GM21786 (cell line): Measurements from ENCODE around the gene SDHC.
A peak's percentile ranks its signal among the peaks of the same experiment; 100 is the strongest.
"Not testable (repeated sequence)": the region's sequence is repeated elsewhere in the genome, so short reads cannot be mapped to it uniquely, and the experiment has no call there.

Experiments used
- ATAC-seq: cut with Tn5 transposase; IDR thresholded peaks from one replicate; pipeline ENCODE4 v1.9.1; 2021; ENCODE audit not compliant: unreplicated experiment

SDHC gene

GRCh38 chr1:161309868-161310267, 4.3 kb upstream of the SDHC start, which contains the start of gene MPZ:
MPZ (minus strand) TSS chr1:161309968; CDS start chr1:161309905, 63 bp downstream.
- ATAC-seq, result no peak

GRCh38 chr1:161311595-161312181, 2.5 kb upstream of the SDHC start:
- no peak for ATAC-seq

DNA sequence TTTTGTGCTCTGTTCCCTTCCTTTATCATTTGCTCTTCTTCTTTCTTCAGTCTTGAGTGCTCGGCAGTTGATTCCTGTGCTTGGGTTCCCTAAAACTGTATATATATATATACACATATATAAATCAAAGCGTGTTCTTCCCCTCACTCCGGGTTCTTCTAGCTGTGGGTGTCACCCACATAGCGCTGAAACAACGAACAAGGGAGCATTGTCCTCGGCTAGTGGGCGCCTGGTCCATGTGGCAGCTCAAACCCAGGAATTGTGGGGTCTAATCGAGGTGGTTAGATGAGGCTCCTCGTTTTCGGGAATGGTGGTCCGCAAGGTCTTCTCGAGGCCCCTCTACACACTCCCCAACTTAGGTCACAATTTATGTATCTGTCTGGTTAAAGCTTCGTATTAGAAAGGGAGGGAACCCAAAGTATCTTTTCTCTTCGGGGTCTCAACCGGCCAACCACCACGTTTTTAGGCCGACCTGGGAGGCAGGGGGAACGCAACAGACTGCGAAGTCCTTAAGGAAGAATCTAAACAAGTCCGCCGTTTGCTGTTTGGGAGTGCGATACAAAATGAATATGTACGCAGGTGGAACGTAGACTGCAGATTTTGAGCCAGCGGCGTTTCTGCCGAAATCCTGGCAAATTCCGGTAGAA, 504 bp upstream of the SDHC start:
- ATAC-seq, result no peak

- not testable (repeated sequence) for ATAC-seq
Measured at GRCh38 chr1:161315841-161316674, 1.9 kb downstream of the SDHC start.

- no peak for ATAC-seq
Measured at GRCh38 chr1:161324020-161324419, 9.8 kb downstream of the SDHC start.

DNA sequence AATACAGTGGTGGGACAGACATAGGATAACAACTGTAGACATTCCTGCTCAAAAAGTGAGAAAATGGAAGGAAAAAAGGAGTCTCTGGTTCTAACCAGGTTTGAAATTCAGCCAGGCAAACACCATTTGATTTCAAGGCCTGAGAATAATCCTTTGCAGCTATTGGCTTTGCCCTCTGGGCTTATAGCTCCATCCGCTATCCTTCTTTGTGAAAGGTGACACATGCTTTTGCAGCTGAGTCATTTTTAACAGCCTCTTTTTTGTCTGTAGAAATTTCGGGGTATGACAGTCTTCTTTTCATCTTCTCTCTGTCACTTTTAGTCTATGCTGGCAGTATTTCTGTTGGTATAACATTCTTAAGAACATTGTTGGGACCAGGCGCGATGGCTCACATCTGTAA, 16.2 kb downstream of the SDHC start:
- no peak for ATAC-seq

GRCh38 chr1:161333166-161333565, 19.0 kb downstream of the SDHC start:
- ATAC-seq, result no peak

DNA sequence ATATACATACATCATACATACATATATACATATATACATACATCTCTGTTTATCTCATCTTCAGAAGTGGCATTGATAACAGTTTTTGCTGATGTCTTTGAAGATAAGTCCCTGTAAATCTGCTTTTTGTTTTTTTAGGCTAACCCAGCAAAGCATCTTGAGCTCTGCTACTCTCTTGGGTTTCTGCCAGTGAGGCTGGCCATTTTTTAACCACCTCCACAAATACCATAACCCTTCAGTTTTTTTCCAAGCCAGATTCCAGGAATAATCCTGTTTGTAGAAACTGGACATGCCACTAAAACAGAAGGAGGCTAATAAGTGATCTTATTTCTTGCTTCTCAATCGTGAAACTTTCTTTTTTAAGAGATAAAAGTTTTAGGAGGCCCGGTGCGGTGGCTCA, 21.6 kb downstream of the SDHC start:
- ATAC-seq, result no peak

DNA sequence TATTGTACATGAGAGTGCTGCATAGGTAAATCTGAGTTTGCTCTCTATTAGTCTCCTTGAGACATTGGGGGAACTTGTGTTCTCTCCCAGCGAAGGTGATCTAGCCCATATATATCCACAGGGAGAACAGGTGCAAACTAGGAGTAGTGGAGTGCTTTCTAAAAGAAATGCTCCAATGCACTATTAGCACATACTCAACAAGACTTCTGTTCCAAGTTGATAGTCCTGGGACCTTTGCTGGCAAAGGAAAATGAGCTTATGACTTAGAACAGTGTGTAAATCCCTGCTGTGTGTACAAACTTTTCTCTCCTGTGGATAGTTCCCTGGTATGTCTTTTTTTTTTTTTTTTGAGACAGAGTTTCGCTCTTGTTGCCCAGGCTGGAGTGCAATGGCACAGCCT, 28.0 kb downstream of the SDHC start:
- ATAC-seq, result no peak

GRCh38 chr1:161342821-161343220, 28.6 kb downstream of the SDHC start:
- ATAC-seq, result no peak

GRCh38 chr1:161350671-161351070, 36.5 kb downstream of the SDHC start:
- ATAC-seq, result no peak

DNA sequence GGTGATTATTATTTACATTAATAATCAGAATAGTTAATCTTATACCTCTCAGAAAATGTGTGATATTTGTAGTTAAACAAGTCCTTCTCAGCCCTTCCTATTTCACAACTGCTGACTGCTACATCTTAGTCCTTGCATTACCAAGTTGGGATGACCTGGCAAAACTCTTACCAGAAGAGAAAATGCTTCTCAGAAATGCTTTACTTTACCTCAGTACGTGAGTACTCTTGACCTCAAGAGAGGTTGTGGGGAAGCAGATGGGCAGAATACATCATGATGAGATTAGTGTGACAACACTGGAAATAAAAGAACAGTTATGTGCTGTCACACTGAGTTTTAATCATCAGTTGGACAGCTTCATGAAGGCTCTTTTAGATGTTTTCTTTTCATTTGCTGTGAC, 37.3 kb downstream of the SDHC start:
- ATAC-seq, result no peak

GRCh38 chr1:161357073-161357472, 42.9 kb downstream of the SDHC start:
- ATAC-seq, result no peak

- no peak for ATAC-seq
Measured at GRCh38 chr1:161359291-161359690, 45.1 kb downstream of the SDHC start.

DNA sequence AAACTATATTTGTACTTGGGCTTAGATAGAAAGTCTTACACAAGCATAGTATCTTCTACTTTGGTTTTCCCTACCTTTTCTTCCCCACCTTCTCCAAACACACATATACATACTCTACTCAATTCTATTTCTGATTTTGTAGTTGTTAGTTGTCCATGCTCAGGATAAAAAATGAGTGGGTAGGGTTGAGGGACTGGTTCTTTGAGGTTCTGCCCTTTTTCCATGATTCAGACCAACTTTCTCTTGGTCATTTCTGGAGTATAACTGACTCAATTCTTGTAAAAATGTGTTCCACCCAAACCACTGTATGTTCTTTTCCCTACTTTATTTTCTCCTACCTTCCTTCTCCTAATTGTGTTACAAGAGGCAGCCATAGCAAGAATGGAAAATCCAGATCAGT, 50.2 kb downstream of the SDHC start:
- no peak for ATAC-seq

- ATAC-seq, result no peak
Measured at GRCh38 chr1:161365207-161365606, 51.0 kb downstream of the SDHC start.

- ATAC-seq, result peak; percentile 100
Measured at GRCh38 chr1:161367684-161368400, 53.7 kb downstream of the SDHC start, which contains the start of gene CFAP126. CFAP126 (minus strand) TSS chr1:161367876; CDS start chr1:161367868, 8 bp downstream.

GRCh38 chr1:161373442-161373841, 59.3 kb downstream of the SDHC start:
- no peak for ATAC-seq

- ATAC-seq, result no peak
Measured at GRCh38 chr1:161374373-161374772, 60.2 kb downstream of the SDHC start.

DNA sequence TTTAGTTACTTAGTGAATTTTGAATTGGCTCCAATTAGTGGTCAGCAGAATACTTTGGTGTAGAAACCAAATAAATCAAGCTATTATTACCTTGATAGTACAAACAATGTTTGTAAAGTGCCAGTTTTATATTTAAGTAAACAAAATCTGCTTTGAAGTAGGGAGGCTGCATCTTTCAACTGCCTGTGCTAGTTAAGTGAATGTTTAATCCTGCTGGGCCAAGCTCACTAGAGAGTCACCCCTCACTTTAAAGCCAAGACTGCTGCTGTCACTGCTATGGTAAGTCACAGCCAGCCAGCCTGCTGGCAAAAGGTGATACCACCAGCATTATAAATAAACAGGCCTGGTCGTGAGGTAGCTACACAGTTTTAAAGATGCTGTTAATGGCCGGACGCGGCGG, 63.8 kb downstream of the SDHC start:
- no peak for ATAC-seq

- ATAC-seq, result no peak
Measured at GRCh38 chr1:161379071-161379470, 64.9 kb downstream of the SDHC start.
